ENCODE measurements around the gene BPIFA1.

- TF ChIP-seq GABPB1 (CRISPR knock-in tag; IDR thresholded peaks at IDR 0.05), result no peak
- TF ChIP-seq FOXK1 (CRISPR knock-in tag; IDR thresholded peaks at IDR 0.05; ENCODE audit: borderline replicate concordance), result no peak
- TF ChIP-seq, protein P1, sequence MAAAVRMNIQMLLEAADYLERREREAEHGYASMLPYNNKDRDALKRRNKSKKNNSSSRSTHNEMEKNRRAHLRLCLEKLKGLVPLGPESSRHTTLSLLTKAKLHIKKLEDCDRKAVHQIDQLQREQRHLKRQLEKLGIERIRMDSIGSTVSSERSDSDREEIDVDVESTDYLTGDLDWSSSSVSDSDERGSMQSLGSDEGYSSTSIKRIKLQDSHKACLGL (CRISPR knock-in tag; IDR thresholded peaks at IDR 0.05; ENCODE audit: borderline replicate concordance, poor library complexity, severe bottlenecking), result no peak
- no peak for TF ChIP-seq CAMTA2 (CRISPR knock-in tag; conservative IDR thresholded peaks at IDR 0.05)
- no peak for TF ChIP-seq FOXA3 (CRISPR knock-in tag; conservative IDR thresholded peaks at IDR 0.05 in 1 of 2, IDR thresholded peaks at IDR 0.05 in 1 of 2)
- TF ChIP-seq HMG20A (CRISPR knock-in tag; conservative IDR thresholded peaks at IDR 0.05), result no peak
- TF ChIP-seq TCF7L2 (IDR thresholded peaks at IDR 0.05; ENCODE audit: low read depth, low read length), result no peak
- no peak for TF ChIP-seq CEBPB (tag; IDR thresholded peaks at IDR 0.05)
- TF ChIP-seq HDAC2 (IDR thresholded peaks at IDR 0.05), result no peak
- TF ChIP-seq EZH2 (IDR thresholded peaks at IDR 0.05; ENCODE audit: borderline replicate concordance, low read depth, low read length), result no peak
- TF ChIP-seq RBM14 (IDR thresholded peaks at IDR 0.05; ENCODE audit: borderline replicate concordance, insufficient read depth, low read depth, low read length), result no peak
- no peak for TF ChIP-seq SMC3 (conservative IDR thresholded peaks at IDR 0.05; ENCODE audit: insufficient read depth, low read depth, low read length)
- no peak for TF ChIP-seq BRF1 (IDR thresholded peaks at IDR 0.05; ENCODE audit: borderline replicate concordance, extremely low read depth, insufficient read length)
- TF ChIP-seq ZC3H4 (CRISPR knock-in tag; IDR thresholded peaks at IDR 0.05; ENCODE audit: borderline replicate concordance), result no peak
Measured at GRCh38 chr20:33191955-33192354, 43.8 kb upstream of the BPIFA1 start.

Measured in K562 (cell line).